HG02623 (cell line): ENCODE measurements around the gene OR4C3.
"Not testable (repeated sequence)": the region's sequence is repeated elsewhere in the genome, so short reads cannot be mapped to it uniquely, and the experiment has no call there.

Experiments used
- ATAC-seq: cut with Tn5 transposase; IDR thresholded peaks from one replicate; pipeline ENCODE4 v1.9.1; 2021; ENCODE audit warnings: moderate library complexity; ENCODE audit not compliant: unreplicated experiment

Gene OR4C3

GRCh38 chr11:48324620-48325019 is at the start of gene OR4C3:
Gene OR4C3 (plus strand): TSS chr11:48324920. CDS start chr11:48325022, 102 bp downstream.
- not testable (repeated sequence) for ATAC-seq

- no peak for ATAC-seq
Observed at GRCh38 chr11:48305923-48306322, 18.8 kb upstream of the OR4C3 start, which contains the start of gene OR4S1. Gene OR4S1 (plus strand): TSS chr11:48306223. CDS start chr11:48306223, 0 bp downstream.

GRCh38 chr11:48307760-48308386 is 16.8 kb upstream of the OR4C3 start:
- peak; percentile 95 for ATAC-seq

- ATAC-seq = not testable (repeated sequence)
Observed at GRCh38 chr11:48313590-48313989, 11.1 kb upstream of the OR4C3 start.

GRCh38 chr11:48319813-48320212 is 4.9 kb upstream of the OR4C3 start:
- ATAC-seq = not testable (repeated sequence)

GRCh38 chr11:48341466-48341865 is 16.7 kb downstream of the OR4C3 start:
- ATAC-seq = no peak

- ATAC-seq = not testable (repeated sequence)
Observed at GRCh38 chr11:48342505-48342904, 17.8 kb downstream of the OR4C3 start.

GRCh38 chr11:48346286-48346685 is 21.6 kb downstream of the OR4C3 start:
- ATAC-seq = not testable (repeated sequence)

- ATAC-seq = no peak
Observed at GRCh38 chr11:48354013-48354412, 29.3 kb downstream of the OR4C3 start.

- ATAC-seq = no peak
Observed at GRCh38 chr11:48354677-48355076, 30.0 kb downstream of the OR4C3 start.

GRCh38 chr11:48361289-48361688 is 36.6 kb downstream of the OR4C3 start:
- ATAC-seq = not testable (repeated sequence)

GRCh38 chr11:48366365-48366764 is 41.6 kb downstream of the OR4C3 start, which contains the start of gene OR4C5:
Gene OR4C5 (minus strand): TSS chr11:48366465. CDS start chr11:48366465, 0 bp downstream.
- ATAC-seq = no peak
